NCI-H1048 (cell line): ENCODE results near the gene URB2.
"Not testable (repeated sequence)": the region's sequence is repeated elsewhere in the genome, so short reads cannot be mapped to it uniquely, and the experiment has no call there.

Source experiments
- DNase-seq: peaks from one replicate; lab custom pipeline; 2025; lab: John Stamatoyannopoulos, UW

Gene URB2

DNA sequence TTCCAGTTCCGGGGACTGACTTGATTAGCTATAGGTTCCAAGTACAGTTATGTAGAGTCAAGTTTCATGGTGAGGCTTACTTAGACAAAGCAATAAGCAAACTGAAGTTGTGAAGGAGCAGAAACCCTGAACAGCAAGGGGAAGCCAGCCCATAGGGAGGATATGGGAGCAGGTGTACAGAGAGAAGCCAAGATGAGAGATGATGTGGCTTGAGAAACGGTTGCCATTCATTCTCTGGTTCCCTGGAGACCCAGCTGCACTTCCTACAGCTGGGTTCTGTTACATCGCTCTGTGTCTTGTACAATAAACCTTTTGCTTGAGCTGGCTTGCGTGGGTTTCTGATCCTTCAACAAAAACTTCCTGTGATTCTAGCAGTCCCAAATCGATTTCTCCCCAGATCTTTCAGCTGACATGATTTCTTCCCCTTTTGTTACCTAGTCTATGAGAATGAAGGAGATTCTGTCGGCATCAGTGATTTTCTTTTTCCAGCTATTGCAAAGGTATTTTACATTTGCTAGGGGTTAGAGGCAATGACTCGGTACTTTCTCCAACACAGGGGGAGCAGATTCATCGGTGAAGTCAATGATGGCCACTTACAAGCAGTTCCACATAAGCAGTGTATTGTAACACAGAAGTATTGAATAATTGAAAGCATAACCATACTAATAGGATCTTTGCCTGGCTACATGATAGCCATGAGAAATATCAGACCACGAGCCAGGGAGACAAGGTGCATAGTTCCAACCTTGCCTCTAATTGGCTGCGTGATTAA is 67.3 kb downstream of the URB2 start:
- no peak for DNase-seq

DNA sequence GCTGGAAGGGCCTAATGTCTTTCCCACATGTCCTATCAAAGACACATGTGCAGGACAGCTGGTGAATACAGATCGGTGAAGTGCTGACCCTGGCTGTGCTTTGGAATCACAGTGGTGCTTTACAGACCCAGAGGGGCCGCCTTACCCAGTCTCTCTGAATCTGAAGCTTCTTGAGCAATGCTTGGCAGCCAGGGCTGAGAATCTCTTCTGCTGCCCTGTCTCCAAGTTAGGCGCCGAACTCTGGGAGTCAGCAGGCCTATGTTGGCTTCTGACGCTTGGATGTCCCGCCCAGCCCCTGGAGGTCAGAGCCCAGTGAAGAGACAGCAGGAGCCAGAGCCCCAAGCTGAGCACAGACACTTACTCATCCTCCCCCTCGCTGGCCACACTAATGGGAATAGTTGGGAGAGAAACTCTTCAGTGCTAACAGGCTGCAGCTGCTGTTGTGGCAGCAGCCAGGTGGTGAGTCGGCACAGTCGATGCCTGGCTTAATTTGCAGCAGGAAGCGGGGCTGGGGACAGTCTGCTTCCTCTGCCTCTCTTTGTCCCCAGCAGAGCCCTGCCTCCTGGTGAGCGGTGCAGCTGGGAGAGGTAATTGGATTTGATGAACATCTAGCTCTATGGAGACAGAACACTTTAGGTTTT is 68.1 kb downstream of the URB2 start:
- DNase-seq: no peak

DNA sequence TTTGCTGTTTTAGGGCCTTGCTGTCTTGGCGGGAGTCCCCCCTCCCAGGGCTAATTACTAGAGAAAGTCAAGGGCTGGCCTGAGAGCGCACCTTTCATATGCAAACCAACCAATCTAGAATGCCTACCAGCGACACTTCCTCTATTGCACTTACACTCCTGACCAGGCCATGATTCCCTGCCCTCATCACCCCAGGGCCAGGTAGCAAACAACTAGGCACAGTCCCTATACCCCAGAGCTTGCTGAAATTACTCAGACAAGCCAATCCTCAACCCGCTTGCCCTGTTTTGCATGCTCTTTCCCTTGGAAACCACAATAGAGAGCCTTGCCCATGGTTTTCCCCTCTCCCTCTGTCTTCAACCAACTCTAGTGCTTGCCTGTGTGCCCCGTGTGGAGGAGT is 70.3 kb downstream of the URB2 start:
- no peak for DNase-seq

DNA sequence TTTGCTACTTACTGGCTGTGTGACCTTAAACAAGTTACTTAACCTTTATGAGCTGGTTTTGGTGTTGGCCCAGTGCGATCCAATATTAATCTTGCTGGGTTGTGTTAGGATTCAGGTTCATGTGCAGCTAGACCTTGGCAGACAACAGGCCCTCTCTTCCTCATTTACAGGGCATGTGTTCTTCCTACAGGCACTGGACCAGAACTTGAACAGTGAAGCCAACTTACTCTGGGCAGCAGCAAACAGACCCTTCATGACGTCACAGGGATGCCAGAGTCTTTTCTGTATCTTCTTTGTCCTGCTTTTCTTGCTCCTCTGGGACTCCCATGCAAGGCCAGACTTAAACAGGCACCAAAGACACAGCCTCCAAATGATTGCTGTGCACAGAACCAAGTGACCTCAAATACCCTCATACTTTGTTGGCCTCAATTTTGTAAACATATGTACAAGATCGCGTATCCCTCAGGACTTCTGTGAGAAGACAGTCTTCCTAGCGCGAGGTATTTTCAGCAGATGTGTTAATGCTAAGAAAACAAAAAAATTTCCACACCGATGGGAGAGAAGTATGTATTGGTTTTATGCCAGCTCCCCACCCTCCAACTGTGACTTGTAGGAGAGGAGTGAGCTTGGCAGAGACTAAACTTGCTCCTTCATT is 73.7 kb downstream of the URB2 start:
- DNase-seq: no peak

DNA sequence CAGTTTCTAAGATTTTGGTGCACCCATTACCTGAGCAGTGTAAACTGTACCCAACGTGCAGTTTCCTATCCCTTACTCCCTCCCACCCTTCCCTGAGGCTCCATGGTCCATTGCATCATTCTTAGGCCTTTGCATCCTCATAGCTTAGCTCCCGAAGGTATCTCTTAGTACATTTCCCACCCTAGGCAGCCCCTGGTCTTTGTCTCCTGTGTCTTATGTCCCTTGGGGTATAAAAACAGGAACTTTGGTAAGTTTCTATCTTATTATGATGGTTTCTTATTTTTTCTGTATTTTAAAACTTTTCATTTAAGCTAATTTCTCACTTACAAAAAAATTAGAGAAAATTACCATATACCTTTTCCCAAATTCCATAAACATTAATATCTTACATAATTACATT is 78.1 kb downstream of the URB2 start:
- DNase-seq: no peak

DNA sequence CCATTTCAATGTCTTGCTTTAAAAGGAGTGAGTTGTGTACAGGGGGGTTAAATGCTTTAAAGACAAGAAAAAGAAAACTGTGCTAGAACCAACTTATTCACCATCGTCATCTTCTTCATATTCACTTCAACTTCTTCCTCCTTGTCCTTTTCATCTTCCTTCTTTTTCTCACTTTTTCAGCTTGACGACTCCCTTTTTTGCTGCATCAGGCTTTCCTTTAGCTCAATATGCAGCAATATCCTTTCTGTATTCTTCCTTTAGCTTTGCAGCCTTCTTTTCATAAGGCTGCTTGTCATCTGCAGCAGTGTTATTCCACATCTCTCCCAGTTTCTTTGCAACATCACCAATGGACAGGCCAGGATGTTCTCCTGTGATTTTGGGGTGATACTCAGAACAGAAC is 79.1 kb downstream of the URB2 start:
- DNase-seq: not testable (repeated sequence)

DNA sequence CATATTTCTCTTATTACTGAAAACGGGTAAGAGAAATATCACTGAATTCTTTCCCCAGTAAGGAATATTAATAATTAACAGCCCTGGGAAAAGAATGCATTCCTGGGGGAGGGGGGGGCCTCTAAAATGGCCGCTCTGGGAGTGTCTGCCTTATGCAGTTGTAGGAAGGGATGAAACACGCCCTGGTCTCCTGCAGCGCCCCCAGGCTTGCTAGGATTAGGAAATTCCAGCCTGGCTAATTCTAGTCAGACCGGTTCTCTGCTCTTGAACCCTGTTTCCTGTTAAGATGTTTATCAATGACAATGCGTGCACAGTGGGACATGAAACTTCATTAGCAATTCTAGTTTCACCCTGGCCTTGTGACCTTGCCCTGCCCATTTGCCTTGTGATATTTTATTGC is 81.1 kb downstream of the URB2 start:
- DNase-seq: not testable (repeated sequence)

DNA sequence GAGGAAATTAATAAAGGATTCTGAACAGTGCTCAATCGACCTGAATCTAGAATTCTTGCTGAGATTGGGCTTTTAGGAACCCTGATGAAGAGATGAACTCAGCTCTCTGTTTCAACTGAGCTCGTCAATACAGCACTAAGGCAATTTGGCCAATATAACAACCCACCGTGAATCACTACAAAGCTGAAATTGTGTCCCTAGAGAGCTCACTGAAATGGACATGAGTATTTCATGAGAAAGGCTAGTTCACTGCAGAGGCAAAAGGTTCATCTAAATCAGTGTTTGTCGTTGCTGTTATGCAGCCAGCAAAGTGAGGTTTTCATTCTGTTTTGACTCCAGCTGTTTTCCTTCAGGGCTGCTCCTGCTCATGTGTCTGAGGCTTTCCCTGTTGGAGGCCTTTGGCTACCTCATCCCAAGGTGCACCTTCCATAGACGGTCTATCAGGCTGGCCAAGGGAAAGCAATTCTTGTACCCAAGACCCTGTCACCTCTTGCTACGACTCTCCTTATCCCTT is 83.5 kb downstream of the URB2 start:
- no peak for DNase-seq
